Measurements from ENCODE around the gene REXO4. TPM values are rescaled to one million over a fixed set of nuclear protein-coding genes. Genes with fewer than 3 reads are reported as not detected.

Gene REXO4
- total RNA-seq, 1 donor from 2014 or later, result 7.9 TPM

GRCh38 chr9:133449760-133450159 is 31.9 kb upstream of the REXO4 start:
- no peak for DNase-seq (ENCODE audit: low spot score)

- DNase-seq (ENCODE audit: low spot score), result no peak
These were observed 30.7 kb upstream of the REXO4 start for GRCh38 chr9:133448487-133448972.

GRCh38 chr9:133445293-133445969 is 27.6 kb upstream of the REXO4 start:
- no peak for DNase-seq (ENCODE audit: low spot score)

GRCh38 chr9:133443982-133444381 is 26.2 kb upstream of the REXO4 start:
- DNase-seq (ENCODE audit: low spot score), result no peak

- no peak for DNase-seq (ENCODE audit: low spot score)
These were observed 25.4 kb upstream of the REXO4 start for GRCh38 chr9:133443248-133443647.

GRCh38 chr9:133441571-133441970 is 23.8 kb upstream of the REXO4 start:
- DNase-seq (ENCODE audit: low spot score), result no peak

GRCh38 chr9:133440874-133441273 is 23.1 kb upstream of the REXO4 start:
- DNase-seq (ENCODE audit: low spot score), result no peak

GRCh38 chr9:133439337-133439736 is 21.5 kb upstream of the REXO4 start:
- no peak for DNase-seq (ENCODE audit: low spot score)

- no peak for DNase-seq (ENCODE audit: low spot score)
These were observed 20.1 kb upstream of the REXO4 start for GRCh38 chr9:133437753-133438531.

- DNase-seq (ENCODE audit: low spot score), result no peak
These were observed 18.9 kb upstream of the REXO4 start for GRCh38 chr9:133436681-133437080.

- no peak for DNase-seq (ENCODE audit: low spot score)
These were observed 15.6 kb upstream of the REXO4 start for GRCh38 chr9:133433351-133433843.

- DNase-seq (ENCODE audit: low spot score), result no peak
These were observed 12.4 kb upstream of the REXO4 start for GRCh38 chr9:133430244-133430643.

- peak; percentile 8 for DNase-seq (ENCODE audit: low spot score)
These were observed 11.9 kb upstream of the REXO4 start for GRCh38 chr9:133429641-133430161.

GRCh38 chr9:133429214-133429613 is 11.4 kb upstream of the REXO4 start:
- no peak for DNase-seq (ENCODE audit: low spot score)

- DNase-seq (ENCODE audit: low spot score), result no peak
These were observed 10.8 kb upstream of the REXO4 start for GRCh38 chr9:133428617-133429101.

- no peak for DNase-seq (ENCODE audit: low spot score)
These were observed 10.0 kb upstream of the REXO4 start for GRCh38 chr9:133427658-133428348.

GRCh38 chr9:133426011-133426410 is 8.2 kb upstream of the REXO4 start:
- no peak for DNase-seq (ENCODE audit: low spot score)

GRCh38 chr9:133425049-133425632 is 7.3 kb upstream of the REXO4 start:
- no peak for DNase-seq (ENCODE audit: low spot score)

GRCh38 chr9:133424187-133424586 is 6.4 kb upstream of the REXO4 start:
- DNase-seq (ENCODE audit: low spot score), result no peak

- DNase-seq (ENCODE audit: low spot score), result no peak
These were observed 5.4 kb upstream of the REXO4 start for GRCh38 chr9:133423216-133423615.
